Transverse colon (tissue), 3 donors: ENCODE results near the gene NAP1L4.

ENCODE experiments used
- CTCF ChIP-seq, 5 experiments: fragments of 200-600 bp in 3 of 5; fragments of 450-650 bp in 2 of 5; sonication (generic) in 3 of 5; IDR thresholded peaks; 1 replicate in 2 of 5; 2 replicates in 3 of 5; pipeline ENCODE4 v1.5.1; 2016 to 2017; ENCODE audit warnings: antibody characterized with exemption in 5 of 5, inconsistent platforms in 3 of 5, mild to moderate bottlenecking in 2 of 5, moderate library complexity in 1 of 5
- EP300 ChIP-seq: sonication (generic); formaldehyde crosslinking; IDR thresholded peaks from one replicate; pipeline ENCODE4 v1.6.1; 2017; ENCODE audit warnings: antibody characterized with exemption, low read depth
- POLR2A ChIP-seq: fragments of 450-650 bp; IDR thresholded peaks from one replicate; pipeline ENCODE4 v1.6.1; 2016; ENCODE audit warnings: antibody characterized with exemption, mild to moderate bottlenecking, moderate library complexity

- no peak for TF ChIP-seq CTCF (IDR thresholded peaks at IDR 0.05)
- TF ChIP-seq EP300: no peak
- no peak for TF ChIP-seq POLR2A
Measured at GRCh38 chr11:2942447-2942846, 49.7 kb downstream of the NAP1L4 start.
